GM21723 (cell line): ENCODE data around the gene CEP112.

Experiments
- ATAC-seq: cut with Tn5 transposase; IDR thresholded peaks from one replicate; pipeline ENCODE4 v1.9.1; 2021; ENCODE audit warnings: mild to moderate bottlenecking, moderate library complexity; ENCODE audit not compliant: unreplicated experiment

CEP112 gene

GRCh38 chr17:65664266-65664665 lies 527.7 kb downstream of the CEP112 start:
- ATAC-seq, result no peak

- ATAC-seq, result no peak
These were observed 529.7 kb downstream of the CEP112 start for GRCh38 chr17:65662196-65662595.

GRCh38 chr17:65660947-65661346 lies 531.0 kb downstream of the CEP112 start:
- ATAC-seq, result no peak

DNA sequence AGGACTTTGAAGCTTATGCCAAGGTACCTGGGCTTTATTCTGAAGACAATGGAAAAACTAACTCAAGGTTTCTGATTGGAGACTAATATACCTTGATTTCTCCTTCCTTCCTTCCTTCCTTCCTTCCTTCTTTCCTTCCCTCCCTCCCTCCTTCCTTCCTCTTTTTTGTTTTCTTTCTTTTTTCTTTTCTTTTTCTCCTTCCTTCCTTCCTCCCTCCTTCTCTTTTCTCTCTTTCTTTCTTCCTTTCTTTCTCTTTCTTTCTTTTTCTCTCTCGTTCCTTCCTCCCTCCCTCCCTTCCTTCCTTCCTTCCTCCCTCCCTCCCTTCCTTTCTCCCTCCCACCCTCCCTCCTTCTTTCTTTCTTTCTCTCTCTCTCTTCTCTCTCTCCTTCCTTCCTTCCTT lies 531.9 kb downstream of the CEP112 start:
- ATAC-seq, result no peak

DNA sequence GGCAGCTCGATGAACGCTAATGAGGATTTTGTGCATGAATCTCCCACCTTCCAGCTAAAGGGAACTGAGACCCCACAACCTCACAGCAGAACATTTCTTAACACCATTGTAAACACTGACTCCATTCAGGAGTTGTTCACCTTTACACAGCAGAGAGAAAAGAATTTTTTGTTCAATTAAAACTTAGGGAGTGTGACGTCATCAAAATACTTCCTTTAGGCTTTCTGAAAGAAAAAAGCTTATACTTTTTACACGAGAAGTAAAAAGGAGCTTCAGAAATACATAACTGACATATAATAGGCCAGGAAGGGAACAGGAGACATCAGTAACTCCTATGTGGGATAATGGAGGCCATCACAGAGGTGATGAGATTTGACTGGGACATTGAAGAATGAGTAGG lies 532.4 kb downstream of the CEP112 start:
- ATAC-seq, result no peak

DNA sequence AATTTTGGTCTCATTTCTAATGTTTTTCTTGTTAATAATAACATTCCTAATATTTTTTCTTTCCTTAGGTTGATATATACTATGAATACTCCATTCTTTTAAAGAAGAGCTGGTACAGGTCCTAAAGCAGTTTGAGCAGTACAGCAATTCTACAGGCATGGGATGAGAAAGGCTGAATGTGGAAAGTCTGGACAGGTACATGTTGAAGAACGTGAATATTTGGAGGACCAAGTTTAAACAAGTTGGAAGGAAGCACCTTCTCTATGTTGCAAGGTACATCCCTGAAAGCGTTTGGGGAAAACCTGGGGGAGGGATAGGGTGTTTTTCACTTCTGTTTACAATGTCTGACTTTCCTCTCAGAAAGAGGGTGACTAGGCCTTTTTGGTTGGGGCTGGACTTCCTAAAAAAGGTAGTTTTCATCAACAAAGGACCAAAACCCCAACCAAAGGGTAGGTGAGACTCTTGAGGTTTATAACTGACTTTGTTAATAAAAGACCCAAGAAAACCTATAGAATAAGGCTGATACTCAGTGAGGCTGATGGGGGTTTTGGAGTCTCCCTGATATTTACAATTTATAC lies 534.6 kb downstream of the CEP112 start:
- ATAC-seq, result no peak

DNA sequence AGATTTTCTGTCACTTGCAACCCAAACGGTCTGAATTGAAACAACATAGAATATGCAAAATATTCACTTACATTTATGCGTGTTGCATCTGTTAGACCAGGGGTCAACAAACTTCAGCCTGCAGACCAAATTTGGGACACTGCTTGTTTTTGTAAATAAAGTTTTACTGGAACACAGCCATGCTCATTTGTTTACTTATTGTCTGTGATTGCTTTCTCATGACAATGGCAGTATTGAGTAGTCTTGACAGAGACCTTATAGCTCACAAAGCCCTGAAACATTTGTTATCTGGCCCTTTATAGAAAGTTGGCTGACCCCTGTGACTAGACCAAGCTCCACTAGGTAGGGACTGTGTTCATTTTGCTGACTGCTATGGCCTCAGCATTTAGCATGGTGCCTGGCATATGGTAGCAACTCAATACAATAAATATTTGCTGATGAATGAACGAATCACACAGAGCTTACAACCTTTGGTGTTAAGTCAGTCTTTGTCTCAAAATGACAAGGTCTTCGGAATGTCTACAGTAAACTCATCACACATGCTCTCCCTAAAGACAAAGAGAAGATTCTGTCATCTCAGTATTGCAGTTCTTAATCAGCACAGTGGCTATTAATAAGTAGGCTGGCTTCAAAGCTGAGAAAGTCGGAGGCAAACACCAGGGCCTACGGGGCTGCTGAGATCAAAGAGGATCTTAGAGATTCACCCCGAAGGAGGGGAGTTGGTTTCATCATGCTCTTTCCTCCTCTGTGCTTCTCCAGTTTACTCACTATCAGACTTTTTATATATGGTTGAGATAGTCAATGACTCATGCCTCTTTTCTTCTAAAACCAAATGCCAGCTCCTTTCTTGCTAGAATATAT lies 535.3 kb downstream of the CEP112 start:
- peak; percentile 85 for ATAC-seq

- no peak for ATAC-seq
These were observed 536.2 kb downstream of the CEP112 start for GRCh38 chr17:65655706-65656105.

GRCh38 chr17:65644545-65644944 lies 547.4 kb downstream of the CEP112 start:
- ATAC-seq, result no peak

DNA sequence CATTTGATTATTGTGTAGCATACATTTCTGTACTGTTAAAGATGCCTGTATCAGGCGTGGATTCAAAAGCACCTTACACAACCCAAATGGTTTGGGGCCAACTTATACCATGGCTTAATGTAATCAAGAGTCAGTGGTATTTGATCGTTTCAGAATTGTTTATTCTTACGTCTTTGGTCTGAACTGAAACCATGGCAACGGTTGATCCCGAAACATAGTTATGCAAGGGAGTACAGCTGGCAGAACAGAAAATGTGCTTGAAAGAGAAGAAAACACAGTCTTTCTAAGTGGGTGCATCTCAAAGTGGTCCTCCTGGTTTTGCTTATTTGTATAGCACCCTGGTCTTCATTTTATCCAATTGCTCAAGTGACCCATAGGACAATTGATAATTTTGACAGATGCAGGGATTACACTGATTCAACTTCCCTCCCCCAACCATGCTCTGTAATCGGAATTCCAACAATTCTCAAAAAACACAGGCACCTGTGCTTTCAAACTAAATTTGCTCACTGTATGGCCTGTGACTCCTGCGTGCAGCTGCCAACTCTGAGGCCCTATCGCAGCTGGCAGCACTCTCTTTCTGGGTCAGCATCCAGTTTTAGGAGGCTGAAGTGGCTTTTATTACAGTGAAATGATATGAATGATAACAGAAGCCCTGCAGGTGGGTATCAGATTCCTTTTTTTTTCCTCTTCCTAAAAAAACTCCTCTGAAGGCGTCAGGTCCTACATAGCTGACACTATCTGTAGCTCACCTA lies 553.5 kb downstream of the CEP112 start:
- no peak for ATAC-seq

DNA sequence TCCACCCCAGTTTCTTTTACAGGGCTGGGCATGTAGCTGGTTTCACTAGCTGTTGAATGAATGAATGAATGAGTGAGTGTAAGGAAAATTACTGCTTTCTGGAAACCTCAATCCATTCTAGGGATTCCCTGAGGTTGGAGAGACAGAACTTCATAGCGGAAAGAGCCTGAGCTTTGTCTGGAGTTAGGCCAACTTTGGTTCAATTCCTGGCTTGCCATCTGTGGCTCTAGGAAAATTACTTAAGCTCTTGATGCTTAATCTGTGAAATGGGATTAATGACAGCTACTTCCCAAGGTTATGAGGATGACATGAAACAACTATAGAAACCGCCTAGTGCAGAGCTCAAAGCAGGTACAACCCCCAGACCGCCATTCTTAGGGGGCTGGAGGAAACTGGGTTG lies 554.1 kb downstream of the CEP112 start:
- ATAC-seq, result no peak

- no peak for ATAC-seq
These were observed 557.4 kb downstream of the CEP112 start for GRCh38 chr17:65634533-65634932.

DNA sequence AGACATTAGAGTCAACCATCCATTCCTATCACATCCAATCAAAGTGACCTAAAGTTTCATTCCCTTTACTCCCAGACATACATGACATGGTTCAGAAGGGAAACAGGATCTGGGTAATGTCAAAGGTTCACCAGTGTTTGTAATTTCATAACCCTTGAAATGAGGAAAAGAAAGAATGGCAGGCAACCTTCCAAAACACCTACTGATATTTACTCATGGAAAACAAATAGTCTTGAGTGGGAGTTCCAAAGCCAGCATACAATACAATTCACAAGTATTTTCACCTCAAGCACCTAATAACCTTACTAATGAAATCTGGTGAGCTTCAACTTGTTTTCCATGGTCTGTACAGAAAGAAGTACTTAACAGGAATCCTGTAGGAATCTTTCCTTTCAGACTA lies 557.9 kb downstream of the CEP112 start:
- no peak for ATAC-seq

DNA sequence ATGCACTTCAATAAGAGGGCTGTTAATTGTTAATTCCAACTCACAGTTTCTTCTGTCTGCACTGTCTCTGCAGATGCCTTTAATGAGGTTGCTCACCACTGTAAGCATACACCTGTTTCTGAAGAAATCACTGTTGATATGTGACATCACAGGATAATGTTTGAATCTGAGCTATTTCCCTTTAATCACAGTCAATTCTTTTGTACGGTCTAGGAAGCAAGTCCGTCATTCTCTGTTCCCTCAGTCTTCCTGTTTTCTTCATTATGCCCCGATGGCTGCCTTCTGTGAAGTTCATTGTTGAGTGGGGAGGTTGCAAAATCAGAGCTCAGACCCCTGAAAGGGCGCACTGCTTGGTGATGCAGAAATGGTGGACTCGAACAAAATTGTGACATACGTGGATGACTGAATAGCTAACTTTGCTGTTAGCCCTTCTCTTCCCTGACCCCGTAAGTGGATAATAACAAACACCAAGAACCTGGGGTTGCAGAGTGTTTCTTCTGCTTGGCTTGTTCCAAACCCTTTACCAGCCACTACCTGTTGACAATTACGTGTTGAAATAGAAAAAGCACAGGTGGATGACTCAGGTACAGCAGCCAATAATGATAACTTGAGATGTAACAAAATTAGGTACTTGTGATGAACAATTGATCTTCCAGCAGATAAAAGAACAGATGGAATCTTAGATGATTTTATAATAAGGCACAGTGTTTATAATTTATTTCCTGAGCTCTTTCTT lies 558.6 kb downstream of the CEP112 start:
- ATAC-seq, result no peak

DNA sequence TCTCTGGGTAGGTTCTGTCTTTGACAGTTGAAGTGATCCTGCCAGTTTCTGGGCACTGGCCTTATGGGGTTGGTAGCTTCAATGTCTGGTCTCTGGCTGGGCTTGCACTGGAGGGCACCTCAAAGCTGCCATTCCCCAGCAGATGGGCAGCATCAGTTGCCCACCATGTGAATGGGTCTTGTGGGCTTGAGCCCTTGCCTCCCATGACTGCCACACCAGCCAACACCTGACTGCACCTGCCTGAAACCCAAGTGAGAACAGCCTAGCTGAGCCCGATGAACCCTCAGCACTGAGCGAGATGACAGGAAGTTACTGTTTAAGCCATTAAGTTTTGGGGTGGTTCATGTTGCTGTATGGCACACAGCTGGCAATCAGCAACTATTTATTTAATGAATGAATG lies 561.4 kb downstream of the CEP112 start:
- no peak for ATAC-seq

DNA sequence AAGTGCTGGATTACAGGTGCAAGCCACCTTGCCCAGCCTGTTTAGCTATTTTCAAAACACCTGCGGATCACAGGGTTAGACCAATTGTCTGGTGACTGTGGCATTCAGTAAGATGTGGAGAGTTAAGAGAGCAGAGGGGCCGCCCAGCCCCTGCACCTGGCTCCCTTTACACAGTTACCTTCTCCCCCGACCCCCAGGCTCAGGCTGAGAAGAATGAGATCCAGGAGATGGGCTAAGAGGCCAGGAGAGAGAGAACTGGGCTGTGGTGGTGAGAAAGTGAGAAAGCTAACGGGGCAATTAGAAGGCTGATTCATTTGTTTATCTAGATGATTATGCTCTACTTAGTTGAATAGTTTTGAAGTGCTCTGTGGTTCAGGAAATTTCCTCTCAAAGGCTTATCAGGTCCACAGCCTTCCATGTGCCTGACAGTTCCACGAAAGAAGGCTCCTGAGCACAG lies 562.7 kb downstream of the CEP112 start:
- no peak for ATAC-seq

- no peak for ATAC-seq
These were observed 563.3 kb downstream of the CEP112 start for GRCh38 chr17:65628644-65629036.

DNA sequence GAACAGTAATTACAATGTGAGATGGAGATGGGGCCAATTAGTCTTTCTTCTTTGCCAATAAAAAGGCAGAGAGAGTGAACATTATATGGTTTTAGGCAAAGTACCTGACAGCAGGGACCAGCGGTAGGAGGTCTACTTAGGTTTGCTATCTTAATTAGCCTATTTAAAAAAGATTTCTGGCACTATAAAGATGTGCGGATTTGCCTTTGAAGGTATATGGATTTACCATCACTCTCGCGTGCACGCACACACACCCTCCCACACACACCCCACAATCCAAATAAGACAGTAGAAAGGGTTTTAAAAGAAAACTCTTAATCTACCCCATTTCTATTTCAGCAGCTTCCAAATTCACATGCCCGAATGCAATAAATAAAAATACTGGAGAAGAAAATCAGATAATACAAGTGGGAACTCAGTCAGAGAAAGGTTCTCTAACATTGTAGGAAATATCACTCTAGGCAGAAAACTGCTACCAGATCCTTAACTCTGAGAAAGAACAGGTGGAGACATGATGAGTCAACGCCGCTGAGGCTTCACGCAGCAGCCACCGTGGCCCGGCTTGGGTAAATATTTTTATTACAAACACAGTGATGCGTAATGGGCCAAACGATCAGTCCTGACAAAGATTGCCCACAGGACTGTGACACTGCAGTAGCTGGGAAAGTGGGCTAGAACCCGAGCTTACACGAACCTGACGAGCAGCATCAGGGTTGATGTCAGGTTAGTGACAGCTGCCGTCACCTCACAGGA lies 563.9 kb downstream of the CEP112 start:
- no peak for ATAC-seq

GRCh38 chr17:65627108-65627507 lies 564.8 kb downstream of the CEP112 start:
- no peak for ATAC-seq

DNA sequence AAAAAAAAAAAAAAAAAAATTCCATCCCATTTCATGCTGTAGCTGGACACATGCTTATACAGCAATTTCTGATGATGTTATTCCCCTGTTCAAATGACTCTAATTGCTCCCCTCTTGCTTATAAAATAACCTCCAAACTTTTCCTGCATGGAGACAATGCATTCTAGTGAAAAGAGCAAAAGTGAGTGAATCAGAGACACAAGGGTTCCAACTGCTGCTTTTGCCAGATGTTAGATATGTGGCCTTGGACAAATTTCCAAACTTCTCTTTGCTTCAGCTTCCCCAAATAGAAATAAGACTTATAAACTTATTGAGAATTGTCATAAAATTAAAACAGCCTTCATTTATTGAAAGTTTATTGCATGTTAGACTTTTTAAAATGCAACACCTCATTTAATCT lies 565.5 kb downstream of the CEP112 start:
- ATAC-seq, result no peak
